Esophagus muscularis mucosa (tissue), 2 donors: Measurements from ENCODE around the gene PSMD10.

ENCODE experiments used
- POLR2A ChIP-seq: fragments of 450-650 bp; IDR thresholded peaks from one replicate; pipeline ENCODE4 v1.6.1; 2017; ENCODE audit warnings: antibody characterized with exemption, moderate library complexity, mild to moderate bottlenecking, low read depth
- POLR2AphosphoS5 ChIP-seq, 2 donors: sonication (generic); formaldehyde crosslinking; IDR thresholded peaks; one replicate each; pipeline ENCODE4 v1.6.1; 2017; ENCODE audit warnings: antibody characterized with exemption in 2 of 2

DNA sequence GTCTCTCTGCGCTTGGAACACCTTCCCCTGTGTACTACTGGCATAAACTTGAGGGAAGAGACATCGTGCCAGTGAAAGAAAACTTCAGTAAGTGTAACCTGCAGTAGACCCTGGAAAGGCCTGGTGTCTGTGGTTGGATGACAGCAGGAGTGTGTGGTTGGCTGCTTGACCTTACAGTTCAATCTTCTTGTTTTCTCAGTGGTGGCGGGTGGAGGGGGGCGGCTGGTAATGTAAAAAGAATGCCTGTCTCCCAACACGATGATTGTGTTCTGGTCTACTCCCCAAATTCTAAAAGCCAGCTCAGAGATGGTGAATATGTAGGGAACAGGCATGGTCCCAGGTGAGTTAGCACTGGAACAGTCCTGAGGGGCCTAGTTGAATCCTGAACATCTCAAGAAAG, 18.6 kb downstream of the PSMD10 start:
- TF ChIP-seq POLR2A (no peak), POLR2AphosphoS5 (IDR thresholded peaks at IDR 0.05) (no peak)
